Measurements from ENCODE around the gene CGB1. TPM values are rescaled to one million over a fixed set of nuclear protein-coding genes. Genes with fewer than 3 reads are reported as not detected.
"Not testable (repeated sequence)": the region's sequence is repeated elsewhere in the genome, so short reads cannot be mapped to it uniquely, and the experiment has no call there.

CGB1 gene
- total RNA-seq, 1 experiment from 2014 or later: not detected

- Mint-ChIP-seq H3K9me3 (ENCODE audit: unreplicated experiment) (no peaks in the 10 kb centered on the region), H3K36me3 (ENCODE audit: insufficient read depth, unreplicated experiment) (peaks cover 24% of the 10 kb centered on the region), H3K27me3 (ENCODE audit: insufficient read depth, unreplicated experiment) (no peaks in the 10 kb centered on the region), H3K27ac (ENCODE audit: low read depth, unreplicated experiment) (peak overlapping the region; percentile 95), H3K4me3 (ENCODE audit: unreplicated experiment) (peak overlapping the region; percentile 97), H3K4me1 (ENCODE audit: insufficient read depth, unreplicated experiment) (peaks cover 17% of the 10 kb centered on the region)
- ChIA-PET POLR2A (interaction anchor here (0.7 to 1.0 kb wide), 3 partner anchors 11 to 465 kb away, joined by 3 to 4 read pairs (median 3); partner anchors contain the start of gene SPHK2), CTCF (interaction anchor here (1.4 to 2.0 kb wide), 2 partner anchors 10 to 13 kb away, joined by 4 to 8 read pairs; no protein-coding TSS in a partner anchor)
- no peak for TF ChIP-seq CTCF (IDR thresholded peaks at IDR 0.05; ENCODE audit: unreplicated experiment)
- intact Hi-C loops (cut with micrococcal nuclease): no loop called here
- no peak for DNase-seq (ENCODE audit: unreplicated experiment)
- BruUV-seq (replicated peaks): no TSS peak
These were observed 47.7 kb upstream of the CGB1 start for GRCh38 chr19:49084206-49085019.

- no peak for DNase-seq (ENCODE audit: unreplicated experiment)
- H3K9me3 Mint-ChIP-seq (ENCODE audit: unreplicated experiment): no peaks in the 10 kb centered on the region
- intact Hi-C loops (cut with micrococcal nuclease): no loop called here
- no peak for TF ChIP-seq CTCF (IDR thresholded peaks at IDR 0.05; ENCODE audit: unreplicated experiment)
- ChIA-PET CTCF (interaction anchor here (0.6 to 1.1 kb wide), 3 partner anchors 17 to 145 kb away, joined by 3 to 5 read pairs (median 3); no protein-coding TSS in a partner anchor), POLR2A (interaction anchor here (1.4 kb wide), 1 partner anchor 10 kb away, joined by 3 read pairs; no protein-coding TSS in a partner anchor)
- no peak overlapping the region for H3K27ac Mint-ChIP-seq (ENCODE audit: low read depth, unreplicated experiment)
- H3K4me1 Mint-ChIP-seq (ENCODE audit: insufficient read depth, unreplicated experiment): peaks cover 10% of the 10 kb centered on the region
- peaks cover 7% of the 10 kb centered on the region for H3K36me3 Mint-ChIP-seq (ENCODE audit: insufficient read depth, unreplicated experiment)
- no peaks in the 10 kb centered on the region for H3K27me3 Mint-ChIP-seq (ENCODE audit: insufficient read depth, unreplicated experiment)
- H3K4me3 Mint-ChIP-seq (ENCODE audit: unreplicated experiment): no peak overlapping the region
- no TSS peak for BruUV-seq (replicated peaks)
These were observed 44.6 kb upstream of the CGB1 start for GRCh38 chr19:49081273-49081672.

GRCh38 chr19:49080392-49080791 is 43.7 kb upstream of the CGB1 start:
- no peak for DNase-seq (ENCODE audit: unreplicated experiment)
- peaks cover 14% of the 10 kb centered on the region for H3K4me1 Mint-ChIP-seq (ENCODE audit: insufficient read depth, unreplicated experiment)
- ChIA-PET CTCF (interaction anchor here (0.6 to 1.1 kb wide), 3 partner anchors 18 to 146 kb away, joined by 3 to 5 read pairs (median 3); no protein-coding TSS in a partner anchor), POLR2A (no interaction called here)
- TF ChIP-seq CTCF (IDR thresholded peaks at IDR 0.05; ENCODE audit: unreplicated experiment): no peak
- BruUV-seq (replicated peaks): no TSS peak
- H3K27ac Mint-ChIP-seq (ENCODE audit: low read depth, unreplicated experiment): no peak overlapping the region
- peaks cover 4% of the 10 kb centered on the region for H3K36me3 Mint-ChIP-seq (ENCODE audit: insufficient read depth, unreplicated experiment)
- no peaks in the 10 kb centered on the region for H3K9me3 Mint-ChIP-seq (ENCODE audit: unreplicated experiment)
- intact Hi-C loops (cut with micrococcal nuclease): no loop called here
- no peaks in the 10 kb centered on the region for H3K27me3 Mint-ChIP-seq (ENCODE audit: insufficient read depth, unreplicated experiment)
- no peak overlapping the region for H3K4me3 Mint-ChIP-seq (ENCODE audit: unreplicated experiment)

- H3K4me3 Mint-ChIP-seq (ENCODE audit: unreplicated experiment); BruUV-seq (replicated peaks): not testable (repeated sequence)
- POLR2A ChIA-PET: interaction anchor here (0.7 to 1.1 kb wide), 3 partner anchors 37 to 1381 kb away, joined by 3 to 4 read pairs (median 3); partner anchors contain the start of gene RUVBL2
These were observed 38.2 kb upstream of the CGB1 start for GRCh38 chr19:49074869-49075268.

More at GRCh38 chr19:49074869-49075268, 38.2 kb upstream of the CGB1 start:
- H3K36me3 Mint-ChIP-seq (ENCODE audit: insufficient read depth, unreplicated experiment); H3K27ac Mint-ChIP-seq (ENCODE audit: low read depth, unreplicated experiment); H3K9me3 Mint-ChIP-seq (ENCODE audit: unreplicated experiment): not testable (repeated sequence)
- TF ChIP-seq CTCF (IDR thresholded peaks at IDR 0.05; ENCODE audit: unreplicated experiment): peak; percentile 68
- DNase-seq (ENCODE audit: unreplicated experiment): peak; percentile 68
- intact Hi-C loops (cut with micrococcal nuclease): loop anchor here (1.0 to 2.0 kb wide), 2 partner anchors 76 to 149 kb away; no protein-coding TSS in a partner anchor
- peaks cover 19% of the 10 kb centered on the region for H3K4me1 Mint-ChIP-seq (ENCODE audit: insufficient read depth, unreplicated experiment)
- CTCF ChIA-PET: interaction anchor here (0.6 to 2.3 kb wide), 14 partner anchors 9 to 315 kb away, joined by 3 to 11 read pairs (median 4); partner anchors contain the start of genes GYS1 and RUVBL2
- H3K27me3 Mint-ChIP-seq (ENCODE audit: insufficient read depth, unreplicated experiment): peaks cover 20% of the 10 kb centered on the region

Data from MCF 10A (cell line).